HepG2 (cell line): Measurements from ENCODE around the gene DLL4. TPM values are rescaled to one million over a fixed set of nuclear protein-coding genes. Genes with fewer than 3 reads are reported as not detected.

Experiments
- ATAC-seq: fragments of 200-7000 bp; cut with Tn5 transposase; 3 replicates; pipeline ENCODE4 v1.9.1; 2020; ENCODE audit warnings: mild to moderate bottlenecking, moderate library complexity
- BruUV-seq: library from RNA; stranded (reverse); fragments of 400-500 nt; replicated peaks from 2 replicates; lab custom pipeline; 2021; lab: Mats Ljungman, UMichigan
- CTCF ChIA-PET: fragments of 300-600 bp; formaldehyde crosslinking; extraction: SDS; loops from one replicate; lab custom pipeline; 2021; ENCODE audit warnings: low total read pairs, inconsistent platforms, low intra/inter-chr PET ratio; lab: Yijun Ruan, JAX
- POLR2A ChIA-PET: fragments of 350-600 bp; sonication (Branson Sonifier 250); formaldehyde crosslinking; loops from one replicate; lab custom pipeline; 2020; ENCODE audit warnings: antibody characterized with exemption, inconsistent platforms; lab: Yijun Ruan, JAX
- DNase-seq: peaks from one replicate; pipeline ENCODE4 v3.0.0-alpha.2; 2015; ENCODE audit warnings: low spot score
- FAIRE-seq: peaks from 3 replicates; lab custom pipeline; 2011; peaks lifted over from hg19 to GRCh38; lab: Jason Lieb, UNC
- H2AFZ ChIP-seq: one replicate; pipeline ENCODE4 v1.6.1; 2011; ENCODE audit warnings: low read length, inconsistent platforms
- H3K27ac ChIP-seq: fragments of 300-600 bp; 3 replicates; pipeline ENCODE4 v1.8.0; 2011; ENCODE audit warnings: mixed run types, mild to moderate bottlenecking, mixed read lengths, low read length, inconsistent platforms; ENCODE audit not compliant: insufficient read depth; ENCODE audit errors: extremely low read length
- H3K27me3 ChIP-seq, 2 experiments: fragments of 200-600 bp in 1 of 2; 2 replicates in 1 of 2; 3 replicates in 1 of 2; pipeline versions ENCODE4 v1.6.0 to v1.8.0; 2011; ENCODE audit warnings: low read length in 2 of 2, mild to moderate bottlenecking in 2 of 2, moderate library complexity in 2 of 2, inconsistent platforms in 1 of 2; ENCODE audit not compliant: insufficient read depth in 2 of 2, control insufficient read depth in 1 of 2
- H3K36me3 ChIP-seq, 2 experiments: fragments of 200-600 bp in 1 of 2; replicated peaks in 1 of 2; 2 replicates in 1 of 2; 3 replicates in 1 of 2; pipeline versions ENCODE4 v1.5.1 to v1.8.0; 2011; ENCODE audit warnings: low read length in 2 of 2, inconsistent platforms in 1 of 2; ENCODE audit not compliant: insufficient read depth in 2 of 2, control insufficient read depth in 1 of 2
- H3K4me1 ChIP-seq: 2 replicates; pipeline ENCODE4 v1.5.1; 2012; ENCODE audit warnings: low read length, inconsistent platforms; ENCODE audit not compliant: insufficient read depth
- H3K4me2 ChIP-seq: 2 replicates; pipeline ENCODE4 v1.6.0; 2011; ENCODE audit warnings: low read depth, low read length, inconsistent platforms
- H3K4me3 ChIP-seq, 3 experiments: fragments of 200-600 bp in 1 of 3; sonication (generic), shearing (Covaris generic) in 1 of 3; replicated peaks in 1 of 3; 2 replicates each; pipeline ENCODE4 v1.5.1; 2011 to 2016; ENCODE audit warnings: low read length in 3 of 3, inconsistent platforms in 2 of 3, low read depth in 2 of 3, mild to moderate bottlenecking in 2 of 3, control low read depth in 1 of 3, mixed read lengths in 1 of 3; ENCODE audit not compliant: insufficient read depth in 1 of 3
- H3K79me2 ChIP-seq: one replicate; pipeline ENCODE4 v1.6.1; 2011; ENCODE audit warnings: low read length, inconsistent platforms; ENCODE audit not compliant: insufficient read depth
- H3K9ac ChIP-seq: 2 replicates; pipeline ENCODE4 v1.6.0; 2011; ENCODE audit warnings: mild to moderate bottlenecking, low read depth, low read length, inconsistent platforms; ENCODE audit not compliant: insufficient read depth
- H3K9me3 ChIP-seq: 2 replicates; pipeline ENCODE4 v1.5.1; 2012; ENCODE audit warnings: mild to moderate bottlenecking, low read length
- H4K20me1 ChIP-seq: 2 replicates; pipeline ENCODE4 v1.6.0; 2011; ENCODE audit warnings: inconsistent platforms, mild to moderate bottlenecking, low read length, moderate library complexity; ENCODE audit not compliant: insufficient read depth
- EHMT2 ChIP-seq: fragments of 200-600 bp; sonication (generic); IDR thresholded peaks from 2 replicates; pipeline ENCODE4 v1.7.0; 2017; ENCODE audit warnings: antibody characterized with exemption, low read depth, low read length, borderline replicate concordance
- HNF1A ChIP-seq, 2 experiments: sonication (generic) in 1 of 2; formaldehyde crosslinking in 1 of 2; IDR thresholded peaks; 2 replicates each; pipeline versions ENCODE4 v1.4.0 to v1.6.1; 2016 to 2020; ENCODE audit warnings: borderline replicate concordance in 1 of 2, low read depth in 1 of 2, mild to moderate bottlenecking in 1 of 2, missing genetic modification reagents in 1 of 2
- KMT2B ChIP-seq: IDR thresholded peaks from 2 replicates; pipeline ENCODE4 v1.6.1; 2016; ENCODE audit warnings: missing genetic modification reagents, missing compliant biosample characterization
- MED13 ChIP-seq: sonication (generic); formaldehyde crosslinking; IDR thresholded peaks from 2 replicates; pipeline ENCODE4 v1.5.0; 2020; ENCODE audit warnings: missing genetic modification reagents
- MYC ChIP-seq: sonication (generic); formaldehyde crosslinking; IDR thresholded peaks from 2 replicates; pipeline ENCODE4 v1.9.0; 2021; ENCODE audit warnings: missing genetic modification reagents, borderline replicate concordance
- SALL1 ChIP-seq: sonication (generic); formaldehyde crosslinking; IDR thresholded peaks from 2 replicates; pipeline ENCODE4 v1.8.0; 2022; ENCODE audit warnings: mild to moderate bottlenecking, missing genetic modification reagents
- TOE1 ChIP-seq: sonication (generic); formaldehyde crosslinking; IDR thresholded peaks from 2 replicates; pipeline ENCODE4 v1.4.0; 2020; ENCODE audit warnings: mild to moderate bottlenecking, missing genetic modification reagents
- ZBTB1 ChIP-seq: sonication (generic); formaldehyde crosslinking; IDR thresholded peaks from 2 replicates; pipeline ENCODE4 v1.4.0; 2020; ENCODE audit warnings: missing genetic modification reagents, borderline replicate concordance
- ZBTB7B ChIP-seq: sonication (generic); formaldehyde crosslinking; IDR thresholded peaks from 2 replicates; pipeline ENCODE4 v1.4.0; 2020; ENCODE audit warnings: missing genetic modification reagents
- ZEB1 ChIP-seq: IDR thresholded peaks from 2 replicates; pipeline ENCODE4 v1.6.1; 2012; ENCODE audit warnings: mild to moderate bottlenecking, low read depth, inconsistent platforms; ENCODE audit not compliant: insufficient replicate concordance
- ZNF282 ChIP-seq: fragments of 450-650 bp; IDR thresholded peaks from 2 replicates; pipeline ENCODE4 v1.6.1; 2018; ENCODE audit not compliant: partially characterized antibody
- ZNF768 ChIP-seq: sonication (generic); formaldehyde crosslinking; IDR thresholded peaks from 2 replicates; pipeline ENCODE4 v1.4.0; 2020; ENCODE audit warnings: missing genetic modification reagents
- ZNF782 ChIP-seq: sonication (generic); formaldehyde crosslinking; IDR thresholded peaks from 2 replicates; pipeline ENCODE4 v1.4.0; 2020; ENCODE audit warnings: missing genetic modification reagents, mild to moderate bottlenecking, borderline replicate concordance
- WGBS: methylation state at CpG from one replicate; pipeline ENCODE4 v1.1.6; 2017; ENCODE audit warnings: low lambda C conversion rate; 5-methylcytosine and 5-hydroxymethylcytosine counted together
- in situ Hi-C: cut with HindIII; loops from 2 replicates; pipeline ENCODE4 v1.10.0; 2017; ENCODE audit warnings: low pct_unique_long_range_greater_than_20kb; ENCODE audit not compliant: extremely low pct_ligation_motif_present
- intact Hi-C: fragments of 100-400 bp; cut with micrococcal nuclease; formaldehyde crosslinking; loops from one replicate; pipeline ENCODE4 v1.10.0; 2022; ENCODE audit not compliant: unreplicated experiment
- polyA plus RNA-seq, 8 experiments: library from polyadenylated mRNA; depleted of rRNA in 3 of 8; stranded (reverse) in 7 of 8; unstranded in 1 of 8; fragments of >200 nt; fragmentation: Illumina TruSeq in 4 of 8; extraction: Trizol in 4 of 8; gene quantifications; 2 replicates each; pipeline versions ENCODE4 v1.2.1 to v1.2.3, GENCODE V29; 2011 to 2016; ENCODE audit warnings: low read depth in 4 of 8, missing spikeins in 1 of 8, mixed read lengths in 1 of 8; ENCODE audit not compliant: insufficient read depth in 1 of 8
- total RNA-seq, 5 experiments: library from RNA; depleted of rRNA; stranded (reverse); fragments of >200 nt; fragmentation: Illumina TruSeq; extraction: Trizol; gene quantifications; 2 replicates each; pipeline ENCODE4 v1.2.3, GENCODE V29; 2016; ENCODE audit warnings: low read depth in 1 of 5
- TF ChIP-seq, protein P1 (sequence below): sonication (generic); formaldehyde crosslinking; IDR thresholded peaks from 2 replicates; pipeline ENCODE4 v1.8.0; 2022; ENCODE audit warnings: missing genetic modification reagents, mild to moderate bottlenecking, inconsistent platforms, borderline replicate concordance
- TF ChIP-seq, protein P2 (sequence below): sonication (generic); formaldehyde crosslinking; IDR thresholded peaks from 2 replicates; pipeline ENCODE4 v1.5.0; 2020; ENCODE audit warnings: missing genetic modification reagents, mild to moderate bottlenecking, borderline replicate concordance

The DLL4 gene
- total and polyA plus RNA-seq, 2 of the 13 experiments (the other 11 are each of a cell fraction or from before 2014, with no cell fraction given): 0.20 to 0.25 TPM

GRCh38 chr15:40930430-40931299, 1.5 kb downstream of the DLL4 start:
- Histone ChIP-seq H3K27ac (no peak overlapping the region), H4K20me1 (no peaks in the 10 kb centered on the region), H3K36me3 (no peaks in the 10 kb centered on the region), H3K4me2 (peak overlapping the region; percentile 82), H3K9me3 (no peaks in the 10 kb centered on the region), H3K9ac (no peak overlapping the region), H2AFZ (no peak overlapping the region), H3K4me1 (peaks cover 98% of the 10 kb centered on the region), H3K27me3 (peaks cover 9 to 58% of the 10 kb centered on the region in 2 experiments), H3K4me3 (peak overlapping the region; percentile 49 to 72 (median 54)), H3K79me2 (no peaks in the 10 kb centered on the region)
- no TSS peak for BruUV-seq
- WGBS: 3% methylated on average over 17 of the region's 46 CpGs
- DNase-seq (peak; percentile 47), ATAC-seq (peak; percentile 7), FAIRE-seq (no peak)
- POLR2A ChIA-PET: interaction anchor here (0.9 to 2.6 kb wide), 4 partner anchors 10 to 21 kb away, joined by 4 to 6 read pairs (median 4); no protein-coding TSS in a partner anchor
- in situ Hi-C loops (no loop called here), intact Hi-C loops (no loop called here)
- CTCF ChIA-PET: interaction anchor here (0.8 to 1.0 kb wide), 2 partner anchors 27 to 92 kb away, joined by 3 read pairs; no protein-coding TSS in a partner anchor
- TF ChIP-seq ZBTB1 (no peak), TOE1 (CRISPR knock-in tag) (no peak), ZEB1 (peak; percentile 97), KMT2B (no peak), MYC (CRISPR knock-in tag) (peak; percentile 41; the same call in 1 of the 2 replicates), SALL1 (CRISPR knock-in tag) (peak; percentile 30; the same call in 1 of the 2 replicates), MED13 (CRISPR knock-in tag) (no peak), ZNF782 (CRISPR knock-in tag) (0 out of 2 replicates have a peak, but pooled peaks have one; percentile 48), ZNF768 (no peak), EHMT2 (no peak), HNF1A (IDR thresholded peaks at IDR 0.05; ENCODE audit: low read depth) (no peak), HNF1A (CRISPR knock-in tag; IDR thresholded peaks at IDR 0.05; ENCODE audit: borderline replicate concordance) (0 out of 2 replicates have a peak, but pooled peaks have one; percentile 18), ZBTB7B (peak; percentile 85; the same call in 1 of the 2 replicates), ZNF282 (no peak)
- TF ChIP-seq, protein P1, sequence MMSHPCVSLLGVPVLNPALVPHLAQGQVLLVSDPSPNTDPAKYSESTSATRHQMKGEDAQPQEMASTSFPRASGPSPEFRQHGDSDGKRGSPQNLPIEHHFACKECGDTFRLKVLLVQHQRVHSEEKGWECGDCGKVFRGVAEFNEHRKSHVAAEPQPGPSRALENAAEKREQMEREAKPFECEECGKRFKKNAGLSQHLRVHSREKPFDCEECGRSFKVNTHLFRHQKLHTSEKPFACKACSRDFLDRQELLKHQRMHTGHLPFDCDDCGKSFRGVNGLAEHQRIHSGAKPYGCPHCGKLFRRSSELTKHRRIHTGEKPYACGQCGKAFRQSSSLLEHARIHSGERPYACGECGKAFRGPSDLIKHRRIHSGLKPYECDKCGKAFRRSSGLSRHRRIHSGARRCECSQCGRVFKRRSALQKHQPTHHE (CRISPR knock-in tag): no peak
- TF ChIP-seq, protein P2, sequence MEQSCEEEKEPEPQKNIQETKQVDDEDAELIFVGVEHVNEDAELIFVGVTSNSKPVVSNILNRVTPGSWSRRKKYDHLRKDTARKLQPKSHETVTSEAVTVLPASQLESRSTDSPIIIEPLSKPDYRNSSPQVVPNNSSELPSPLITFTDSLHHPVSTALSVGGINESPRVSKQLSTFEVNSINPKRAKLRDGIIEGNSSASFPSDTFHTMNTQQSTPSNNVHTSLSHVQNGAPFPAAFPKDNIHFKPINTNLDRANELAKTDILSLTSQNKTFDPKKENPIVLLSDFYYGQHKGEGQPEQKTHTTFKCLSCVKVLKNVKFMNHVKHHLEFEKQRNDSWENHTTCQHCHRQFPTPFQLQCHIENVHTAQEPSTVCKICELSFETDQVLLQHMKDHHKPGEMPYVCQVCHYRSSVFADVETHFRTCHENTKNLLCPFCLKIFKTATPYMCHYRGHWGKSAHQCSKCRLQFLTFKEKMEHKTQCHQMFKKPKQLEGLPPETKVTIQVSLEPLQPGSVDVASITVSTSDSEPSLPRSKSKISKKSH (CRISPR knock-in tag): 0 out of 2 replicates have a peak, but pooled peaks have one; percentile 24
